Sigmoid colon (tissue), 7 donors: ENCODE results near the gene CCDC7. TPM values are rescaled to one million over a fixed set of nuclear protein-coding genes. Genes with fewer than 3 reads are reported as not detected.

Experiments used
- DNase-seq: peaks from one replicate; pipeline ENCODE4 v3.0.0-alpha.2; 2019
- H3K27ac ChIP-seq, 4 donors: fragments of 200-600 bp; sonication (generic); one replicate each; pipeline ENCODE4 v1.5.1; 2016 to 2019; ENCODE audit warnings: mild to moderate bottlenecking in 1 of 4
- H3K27me3 ChIP-seq, 3 donors: fragments of 200-600 bp; sonication (generic); one replicate each; pipeline ENCODE4 v1.5.1; 2019; ENCODE audit warnings: mild to moderate bottlenecking in 1 of 3
- H3K36me3 ChIP-seq, 4 donors: fragments of 200-600 bp; sonication (generic); one replicate each; pipeline ENCODE4 v1.5.1; 2016 to 2019
- H3K4me1 ChIP-seq, 4 donors: fragments of 200-600 bp; sonication (generic); one replicate each; pipeline ENCODE4 v1.5.1; 2017 to 2019
- H3K4me3 ChIP-seq, 4 donors: fragments of 200-600 bp; sonication (generic); one replicate each; pipeline ENCODE4 v1.5.1; 2017 to 2019; ENCODE audit warnings: mild to moderate bottlenecking in 2 of 4, moderate library complexity in 1 of 4
- H3K9me3 ChIP-seq, 4 donors: fragments of 200-600 bp in 3 of 4; sonication (generic) in 3 of 4; one replicate each; pipeline versions ENCODE4 v1.5.1 to v1.6.1; 2013 to 2019
- EP300 ChIP-seq, 4 donors: sonication (generic); formaldehyde crosslinking; IDR thresholded peaks; one replicate each; pipeline ENCODE4 v1.6.1; 2017; ENCODE audit warnings: antibody characterized with exemption in 4 of 4
- POLR2A ChIP-seq, 2 donors: fragments of 450-650 bp; IDR thresholded peaks; one replicate each; pipeline ENCODE4 v1.6.1; 2016; ENCODE audit warnings: antibody characterized with exemption in 2 of 2, mild to moderate bottlenecking in 2 of 2, moderate library complexity in 2 of 2
- POLR2AphosphoS5 ChIP-seq, 4 donors: sonication (generic); formaldehyde crosslinking; IDR thresholded peaks; one replicate each; pipeline ENCODE4 v1.6.1; 2017; ENCODE audit warnings: antibody characterized with exemption in 4 of 4
- WGBS, 2 donors: extraction: QIAGEN DNeasy Blood & Tissue Kit; methylation state at CpG; one replicate each; pipeline ENCODE4 v1.1.7; 2013; 5-methylcytosine and 5-hydroxymethylcytosine counted together
- intact Hi-C: fragments of 100-400 bp; cut with DNase I; formaldehyde crosslinking; loops from one replicate; pipeline ENCODE4 v1.15.1; 2023
- polyA plus RNA-seq, 3 donors: library from polyadenylated mRNA; stranded (reverse); fragments of 200-250 nt; gene quantifications; one replicate each; pipeline ENCODE4 v1.2.3, GENCODE V29; 2013
- total RNA-seq, 4 donors: library from RNA; depleted of rRNA; stranded (reverse); fragments of >200 nt; gene quantifications; one replicate each; pipeline ENCODE4 v1.1.0, GENCODE V29; 2016
- TF ChIP-seq, protein P1 (sequence below), 4 experiments: fragments of 450-650 bp in 3 of 4; fragments of 200-600 bp in 1 of 4; IDR thresholded peaks; one replicate each; pipeline ENCODE4 v1.5.1; 2016 to 2019; ENCODE audit warnings: antibody characterized with exemption in 4 of 4, mild to moderate bottlenecking in 3 of 4, moderate library complexity in 2 of 4
- donor health status: healthy with polysubstance abuse.
- donor health status: Bipolar disorder and iron deficiency.
- donor health status: healthy.

Gene CCDC7
- total and polyA plus RNA-seq, 7 donors = 0.46 to 84.9 (median 42.9) TPM

- Histone ChIP-seq H3K9me3 (no peaks in the 10 kb centered on the region), H3K27ac (peak overlapping the region; percentile 91 to 97 (median 94)), H3K4me3 (peak overlapping the region; percentile 60 to 73 (median 61)), H3K36me3 (no peaks in the 10 kb centered on the region), H3K4me1 (peaks cover 0 to 20% (median 10%) of the 10 kb centered on the region in 4 donors), H3K27me3 (no peaks in the 10 kb centered on the region)
- intact Hi-C loops = loop anchor here (5.0 kb wide), 2 partner anchors 188 to 562 kb away; no protein-coding TSS in a partner anchor
- TF ChIP-seq POLR2AphosphoS5 (IDR thresholded peaks at IDR 0.05) = no peak
- TF ChIP-seq, protein P1, sequence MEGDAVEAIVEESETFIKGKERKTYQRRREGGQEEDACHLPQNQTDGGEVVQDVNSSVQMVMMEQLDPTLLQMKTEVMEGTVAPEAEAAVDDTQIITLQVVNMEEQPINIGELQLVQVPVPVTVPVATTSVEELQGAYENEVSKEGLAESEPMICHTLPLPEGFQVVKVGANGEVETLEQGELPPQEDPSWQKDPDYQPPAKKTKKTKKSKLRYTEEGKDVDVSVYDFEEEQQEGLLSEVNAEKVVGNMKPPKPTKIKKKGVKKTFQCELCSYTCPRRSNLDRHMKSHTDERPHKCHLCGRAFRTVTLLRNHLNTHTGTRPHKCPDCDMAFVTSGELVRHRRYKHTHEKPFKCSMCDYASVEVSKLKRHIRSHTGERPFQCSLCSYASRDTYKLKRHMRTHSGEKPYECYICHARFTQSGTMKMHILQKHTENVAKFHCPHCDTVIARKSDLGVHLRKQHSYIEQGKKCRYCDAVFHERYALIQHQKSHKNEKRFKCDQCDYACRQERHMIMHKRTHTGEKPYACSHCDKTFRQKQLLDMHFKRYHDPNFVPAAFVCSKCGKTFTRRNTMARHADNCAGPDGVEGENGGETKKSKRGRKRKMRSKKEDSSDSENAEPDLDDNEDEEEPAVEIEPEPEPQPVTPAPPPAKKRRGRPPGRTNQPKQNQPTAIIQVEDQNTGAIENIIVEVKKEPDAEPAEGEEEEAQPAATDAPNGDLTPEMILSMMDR (IDR thresholded peaks at IDR 0.05) = peak in 1 of 4 experiments; percentile 11
- WGBS, 2 donors = 77 to 88% methylated on average over 4 of the region's 4 CpGs
- DNase-seq = no peak
Measured at GRCh38 chr10:32445036-32445435, 904 bp upstream of the CCDC7 start.

- TF ChIP-seq, protein P1 (IDR thresholded peaks at IDR 0.05) = no peak
- TF ChIP-seq EP300 (IDR thresholded peaks at IDR 0.05) (no peak), POLR2AphosphoS5 (IDR thresholded peaks at IDR 0.05) (peak in 2 of 4 donors; percentile 50 to 74), POLR2A (IDR thresholded peaks at IDR 0.05) (no peak)
- H3K4me1 ChIP-seq = peaks cover 0 to 20% (median 10%) of the 10 kb centered on the region in 4 donors
- H3K4me3 ChIP-seq = peak overlapping the region; percentile 60 to 73 (median 61)
- H3K9me3 ChIP-seq = no peaks in the 10 kb centered on the region
- DNase-seq = no peak
- H3K27me3 ChIP-seq = no peaks in the 10 kb centered on the region
- H3K27ac ChIP-seq = peak overlapping the region; percentile 91 to 97 (median 94)
- WGBS, 2 donors = 2 to 5% methylated on average over 18 of the region's 18 CpGs
- no peaks in the 10 kb centered on the region for H3K36me3 ChIP-seq
- intact Hi-C loops = loop anchor here (2.0 to 5.0 kb wide), 4 partner anchors 68 to 561 kb away; no protein-coding TSS in a partner anchor
Measured at GRCh38 chr10:32446536-32447406, 831 bp downstream of the CCDC7 start.

DNA sequence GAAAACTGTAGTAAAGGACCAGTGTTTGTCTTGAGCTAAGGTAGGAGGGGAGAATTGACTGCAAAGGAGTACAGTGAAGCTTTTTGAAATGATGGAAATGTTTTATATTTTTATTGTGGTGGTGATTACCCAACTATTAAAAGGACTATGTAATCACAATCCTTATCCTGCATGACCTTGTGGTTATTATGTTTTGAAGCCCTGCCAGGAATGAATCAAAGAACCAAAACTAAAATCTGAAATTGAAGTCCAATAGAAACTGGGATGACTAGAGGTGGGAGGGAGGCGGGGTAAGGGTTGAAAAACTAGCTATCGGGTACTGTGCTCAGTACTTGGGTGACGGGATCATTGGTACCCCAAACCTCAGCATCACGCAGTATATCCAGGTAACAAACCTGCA is 8.2 kb downstream of the CCDC7 start:
- Histone ChIP-seq H3K27ac (no peak overlapping the region), H3K36me3 (peaks cover 0 to 34% (median 0%) of the 10 kb centered on the region in 4 donors), H3K9me3 (no peaks in the 10 kb centered on the region), H3K4me1 (no peaks in the 10 kb centered on the region), H3K27me3 (no peaks in the 10 kb centered on the region), H3K4me3 (no peak overlapping the region)
- TF ChIP-seq POLR2A (IDR thresholded peaks at IDR 0.05) (no peak), POLR2AphosphoS5 (IDR thresholded peaks at IDR 0.05) (no peak), EP300 (IDR thresholded peaks at IDR 0.05) (no peak)
- TF ChIP-seq, protein P1 (IDR thresholded peaks at IDR 0.05) = no peak
- intact Hi-C loops = no loop called here
- no peak for DNase-seq
- 27 to 79% methylated on average over 4 of the region's 4 CpGs for WGBS, 2 donors

- Histone ChIP-seq H3K4me3 (no peak overlapping the region), H3K9me3 (no peaks in the 10 kb centered on the region), H3K36me3 (peaks cover 0 to 34% (median 0%) of the 10 kb centered on the region in 4 donors), H3K27ac (no peak overlapping the region), H3K4me1 (no peaks in the 10 kb centered on the region), H3K27me3 (no peaks in the 10 kb centered on the region)
- WGBS, 2 donors = 47 to 50% methylated on average over 1 of the region's 1 CpG
- intact Hi-C loops = no loop called here
- TF ChIP-seq EP300 (IDR thresholded peaks at IDR 0.05) (no peak), POLR2AphosphoS5 (IDR thresholded peaks at IDR 0.05) (no peak), POLR2A (IDR thresholded peaks at IDR 0.05) (no peak)
- no peak for DNase-seq
Measured at GRCh38 chr10:32459051-32459698, 13.2 kb downstream of the CCDC7 start.

DNA sequence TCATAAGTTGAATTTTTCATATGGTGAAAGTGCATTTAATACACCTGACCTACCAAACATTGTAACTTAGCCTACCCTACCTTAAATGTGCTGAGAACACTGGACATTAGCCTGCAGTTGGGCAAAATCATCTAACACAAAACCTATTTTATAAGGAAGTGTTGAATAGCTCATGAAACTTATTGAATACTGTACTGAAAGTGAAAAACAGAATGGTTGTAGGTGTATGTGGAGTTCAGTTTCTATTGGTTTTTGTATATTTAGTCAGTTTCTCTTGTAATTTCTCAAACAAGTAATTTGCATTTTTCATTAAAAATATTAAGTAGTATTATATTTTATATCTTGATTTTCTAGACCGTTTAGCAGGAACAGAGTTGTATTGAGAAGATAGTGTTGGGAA is 15.3 kb downstream of the CCDC7 start:
- no peaks in the 10 kb centered on the region for H3K9me3 ChIP-seq
- DNase-seq = no peak
- 84 to 85% methylated on average over 1 of the region's 1 CpG for WGBS, 2 donors
- H3K27ac ChIP-seq = no peak overlapping the region
- no peaks in the 10 kb centered on the region for H3K27me3 ChIP-seq
- H3K4me3 ChIP-seq = no peak overlapping the region
- H3K4me1 ChIP-seq = no peaks in the 10 kb centered on the region
- intact Hi-C loops = no loop called here
- TF ChIP-seq, protein P1 (IDR thresholded peaks at IDR 0.05) = no peak
- no peak for TF ChIP-seq EP300 (IDR thresholded peaks at IDR 0.05)
- TF ChIP-seq POLR2A (IDR thresholded peaks at IDR 0.05) = no peak
- peaks cover 0 to 28% (median 0%) of the 10 kb centered on the region in 4 donors for H3K36me3 ChIP-seq
